Measurements from ENCODE around the gene SLIT3.

GRCh38 chr5:169280696-169281095, 20.2 kb downstream of the SLIT3 start:
- TF ChIP-seq CTCF (IDR thresholded peaks at IDR 0.05) = no peak
- TF ChIP-seq POLR2A (IDR thresholded peaks at IDR 0.05) = no peak
- TF ChIP-seq POLR2AphosphoS5 (IDR thresholded peaks at IDR 0.05) = no peak
- TF ChIP-seq EP300 (IDR thresholded peaks at IDR 0.05) = no peak

Data from suprapubic skin (tissue), 4 donors.